ENCODE results near the gene KCNK2.

- TF ChIP-seq CTCF (IDR thresholded peaks at IDR 0.05) = no peak
- TF ChIP-seq ZNF512 (CRISPR knock-in tag; IDR thresholded peaks at IDR 0.05; ENCODE audit: borderline replicate concordance) = no peak
- no peak for TF ChIP-seq NR2C2 (CRISPR knock-in tag; IDR thresholded peaks at IDR 0.05)
- no peak for TF ChIP-seq TEAD4 (CRISPR knock-in tag; IDR thresholded peaks at IDR 0.05)
- no peak for TF ChIP-seq FOXJ3 (CRISPR knock-in tag; IDR thresholded peaks at IDR 0.05; ENCODE audit: borderline replicate concordance)
- no peak for TF ChIP-seq ATF2 (CRISPR knock-in tag; IDR thresholded peaks at IDR 0.05; ENCODE audit: borderline replicate concordance, low read depth)
- no peak for TF ChIP-seq IRF1 (CRISPR knock-in tag; IDR thresholded peaks at IDR 0.05)
- TF ChIP-seq SP1 (CRISPR knock-in tag; conservative IDR thresholded peaks at IDR 0.05) = no peak
Measured at GRCh38 chr1:215269955-215270354, 187.4 kb downstream of the KCNK2 start.
